Left ventricle myocardium inferior (tissue), 1 donor: Measurements from ENCODE around the gene CACNA2D2. TPM values are rescaled to one million over a fixed set of nuclear protein-coding genes. Genes with fewer than 3 reads are reported as not detected.

ENCODE experiments used
- DNase-seq: peaks from one replicate; pipeline ENCODE4 v3.0.0-alpha.2; 2020
- H3K27ac ChIP-seq: fragments of 200-600 bp; replicated peaks from 2 replicates; pipeline ENCODE4 v1.8.0; 2021
- H3K27me3 ChIP-seq: fragments of 200-600 bp; 2 replicates; pipeline ENCODE4 v1.8.0; 2021; ENCODE audit warnings: low read depth
- H3K36me3 ChIP-seq: fragments of 200-600 bp; 2 replicates; pipeline ENCODE4 v1.8.0; 2021
- H3K4me1 ChIP-seq: fragments of 200-600 bp; 2 replicates; pipeline ENCODE4 v1.8.0; 2021
- H3K4me3 ChIP-seq: fragments of 200-600 bp; 2 replicates; pipeline ENCODE4 v1.8.0; 2021; ENCODE audit warnings: mild to moderate bottlenecking, moderate library complexity
- H3K9me3 ChIP-seq: fragments of 200-600 bp; replicated peaks from 2 replicates; pipeline ENCODE4 v1.8.0; 2021
- CTCF ChIP-seq: fragments of 200-600 bp; IDR thresholded peaks from 2 replicates; pipeline ENCODE4 v1.8.0; 2021; ENCODE audit warnings: antibody characterized with exemption, mild to moderate bottlenecking, borderline replicate concordance
- intact Hi-C: fragments of 100-400 bp; cut with micrococcal nuclease; formaldehyde crosslinking; loops from one replicate; pipeline ENCODE4 v1.11.0; 2022
- total RNA-seq: library from RNA; stranded (reverse); fragmentation: NEBNext Ultra II Directional; extraction: Animal tissue kit (Norgen Biotek cat#: 25700); gene quantifications from one replicate; pipeline ENCODE4 v1.2.1, GENCODE V29; 2021
- donor health status: DM: no; HTN: yes; CAD: no; lungs with severe emphysema.

Gene CACNA2D2
- total RNA-seq, 1 donor from 2014 or later: 2.3 TPM

- no peak for TF ChIP-seq CTCF
- Histone ChIP-seq H3K27ac (no peak overlapping the region), H3K36me3 (no peaks in the 10 kb centered on the region), H3K4me1 (no peaks in the 10 kb centered on the region), H3K9me3 (no peaks in the 10 kb centered on the region), H3K4me3 (no peak overlapping the region), H3K27me3 (peaks cover 17% of the 10 kb centered on the region)
- DNase-seq: no peak
- intact Hi-C loops: no loop called here
These were observed 27.8 kb upstream of the CACNA2D2 start for GRCh38 chr3:50531201-50531600.

DNA sequence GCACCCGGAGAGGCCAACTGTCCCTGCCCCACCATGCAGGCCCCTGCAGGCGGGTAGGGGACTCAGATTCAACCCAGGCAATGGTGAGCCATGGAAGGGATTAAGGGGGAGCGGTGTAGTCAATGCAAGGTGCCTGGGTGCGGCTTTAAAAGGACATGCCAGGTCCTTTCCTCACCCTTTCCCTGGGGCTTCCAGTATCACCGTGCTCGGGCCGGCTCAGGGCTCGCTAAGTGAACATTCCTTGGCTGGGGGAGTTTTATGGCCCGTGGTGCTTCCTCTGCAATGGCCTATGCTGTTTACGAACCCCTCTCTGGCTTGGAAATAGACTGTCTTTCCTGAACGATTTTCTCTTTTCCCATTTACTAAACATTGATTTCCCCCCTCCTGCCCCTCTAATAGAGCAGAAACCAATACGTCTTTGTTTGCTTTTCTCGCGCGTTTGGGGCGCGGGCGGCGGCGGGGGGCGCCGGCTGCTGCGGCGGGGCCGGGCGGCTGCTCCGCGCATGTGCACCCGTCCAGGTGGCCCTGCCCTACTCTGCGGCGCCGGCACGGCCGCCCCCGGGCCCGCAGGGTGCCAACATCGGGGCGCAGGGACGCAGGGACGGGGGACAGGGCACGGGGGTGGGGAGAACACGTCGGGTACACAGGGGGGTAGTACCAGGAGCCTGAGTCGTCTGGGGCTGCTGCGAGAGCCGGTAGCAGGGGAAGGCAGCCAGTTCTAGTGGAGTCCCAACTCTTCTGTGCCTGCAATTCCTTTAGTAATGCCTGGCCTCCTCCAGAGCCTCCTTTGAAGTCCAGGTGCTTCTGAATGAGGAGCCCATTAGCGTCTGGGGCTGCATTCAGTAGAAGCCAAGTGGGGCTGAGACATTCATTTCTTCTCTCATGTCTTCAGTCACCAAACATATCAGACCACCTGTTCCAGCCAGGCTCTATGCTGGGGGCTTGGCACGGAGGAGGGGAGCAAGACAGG, 26.9 kb upstream of the CACNA2D2 start:
- TF ChIP-seq CTCF: no peak
- no peak overlapping the region for H3K27ac ChIP-seq
- intact Hi-C loops: no loop called here
- H3K4me1 ChIP-seq: no peaks in the 10 kb centered on the region
- H3K4me3 ChIP-seq: peak overlapping the region; percentile 39
- H3K9me3 ChIP-seq: no peaks in the 10 kb centered on the region
- no peak for DNase-seq
- peaks cover 17% of the 10 kb centered on the region for H3K27me3 ChIP-seq
- H3K36me3 ChIP-seq: no peaks in the 10 kb centered on the region

GRCh38 chr3:50525987-50526386, 22.6 kb upstream of the CACNA2D2 start:
- H3K27ac ChIP-seq: no peak overlapping the region
- H3K36me3 ChIP-seq: no peaks in the 10 kb centered on the region
- no peak overlapping the region for H3K4me3 ChIP-seq
- no peaks in the 10 kb centered on the region for H3K9me3 ChIP-seq
- H3K4me1 ChIP-seq: no peaks in the 10 kb centered on the region
- DNase-seq: peak; percentile 42
- TF ChIP-seq CTCF: no peak
- intact Hi-C loops: no loop called here
- H3K27me3 ChIP-seq: peaks cover 17% of the 10 kb centered on the region

- DNase-seq: no peak
- no peaks in the 10 kb centered on the region for H3K36me3 ChIP-seq
- no peak overlapping the region for H3K4me3 ChIP-seq
- no peak overlapping the region for H3K27ac ChIP-seq
- intact Hi-C loops: no loop called here
- H3K9me3 ChIP-seq: no peaks in the 10 kb centered on the region
- H3K4me1 ChIP-seq: no peaks in the 10 kb centered on the region
- peaks cover 10% of the 10 kb centered on the region for H3K27me3 ChIP-seq
- no peak for TF ChIP-seq CTCF
These were observed 21.9 kb upstream of the CACNA2D2 start for GRCh38 chr3:50525191-50525910.

- intact Hi-C loops: no loop called here
These were observed 21.3 kb upstream of the CACNA2D2 start for GRCh38 chr3:50524746-50525145.

More at GRCh38 chr3:50524746-50525145, 21.3 kb upstream of the CACNA2D2 start:
- no peaks in the 10 kb centered on the region for H3K4me1 ChIP-seq
- H3K27ac ChIP-seq: no peak overlapping the region
- TF ChIP-seq CTCF: no peak
- no peaks in the 10 kb centered on the region for H3K36me3 ChIP-seq
- H3K27me3 ChIP-seq: peaks cover 4% of the 10 kb centered on the region
- no peak overlapping the region for H3K4me3 ChIP-seq
- no peaks in the 10 kb centered on the region for H3K9me3 ChIP-seq
- DNase-seq: no peak
